GM10248 (cell line): ENCODE measurements around the gene LRRC34.
A peak's percentile ranks its signal among the peaks of the same experiment; 100 is the strongest.

Experiments
- CTCF ChIA-PET: fragments of 300-600 bp; sonication (Branson Sonifier 250); formaldehyde crosslinking; extraction: SDS; loops from one replicate; lab custom pipeline; 2021; ENCODE audit warnings: antibody characterized with exemption; lab: Yijun Ruan, JAX
- POLR2A ChIA-PET: fragments of 350-650 bp; sonication (Branson Sonifier 250); formaldehyde crosslinking; extraction: SDS; loops from one replicate; lab custom pipeline; 2020; ENCODE audit warnings: antibody characterized with exemption; lab: Yijun Ruan, JAX
- DNase-seq: peaks from one replicate; pipeline ENCODE4 v3.0.0; 2012; ENCODE audit errors: extremely low spot score
- CTCF ChIP-seq: IDR thresholded peaks from 2 replicates; pipeline ENCODE4 v1.5.1; 2012; ENCODE audit warnings: mild to moderate bottlenecking, low read depth; ENCODE audit errors: extremely low read depth, missing control alignments, control extremely low read depth

The LRRC34 gene

GRCh38 chr3:169748670-169749069, 64.0 kb downstream of the LRRC34 start:
- no peak for DNase-seq
- ChIA-PET POLR2A (no interaction called here), CTCF (no interaction called here)
- TF ChIP-seq CTCF: no peak

- ChIA-PET POLR2A (no interaction called here), CTCF (no interaction called here)
Measured at GRCh38 chr3:169746924-169747323, 65.8 kb downstream of the LRRC34 start.

GRCh38 chr3:169744366-169745054, 68.2 kb downstream of the LRRC34 start:
- DNase-seq: no peak
- ChIA-PET POLR2A (no interaction called here), CTCF (interaction anchor here (0.7 to 2.6 kb wide), 9 partner anchors 9 to 1533 kb away, joined by 3 to 8 read pairs (median 3); no protein-coding TSS in a partner anchor)
- peak; percentile 28 for TF ChIP-seq CTCF

More at GRCh38 chr3:169746924-169747323, 65.8 kb downstream of the LRRC34 start:
- TF ChIP-seq CTCF: no peak
- DNase-seq: no peak
